Dermis blood vessel endothelial cell (primary cell): Measurements from ENCODE around the gene CCDC106. TPM values are rescaled to one million over a fixed set of nuclear protein-coding genes. Genes with fewer than 3 reads are reported as not detected.

Source experiments
- DNase-seq: peaks from one replicate; pipeline ENCODE4 v3.0.0; 2010
- total RNA-seq: library from RNA; depleted of rRNA; stranded (reverse); fragments of >200 nt; gene quantifications from 2 replicates; pipeline ENCODE4 v1.2.3, GENCODE V29; 2014

Gene CCDC106
- total RNA-seq, 1 donor from 2014 or later = 7.8 TPM

DNA sequence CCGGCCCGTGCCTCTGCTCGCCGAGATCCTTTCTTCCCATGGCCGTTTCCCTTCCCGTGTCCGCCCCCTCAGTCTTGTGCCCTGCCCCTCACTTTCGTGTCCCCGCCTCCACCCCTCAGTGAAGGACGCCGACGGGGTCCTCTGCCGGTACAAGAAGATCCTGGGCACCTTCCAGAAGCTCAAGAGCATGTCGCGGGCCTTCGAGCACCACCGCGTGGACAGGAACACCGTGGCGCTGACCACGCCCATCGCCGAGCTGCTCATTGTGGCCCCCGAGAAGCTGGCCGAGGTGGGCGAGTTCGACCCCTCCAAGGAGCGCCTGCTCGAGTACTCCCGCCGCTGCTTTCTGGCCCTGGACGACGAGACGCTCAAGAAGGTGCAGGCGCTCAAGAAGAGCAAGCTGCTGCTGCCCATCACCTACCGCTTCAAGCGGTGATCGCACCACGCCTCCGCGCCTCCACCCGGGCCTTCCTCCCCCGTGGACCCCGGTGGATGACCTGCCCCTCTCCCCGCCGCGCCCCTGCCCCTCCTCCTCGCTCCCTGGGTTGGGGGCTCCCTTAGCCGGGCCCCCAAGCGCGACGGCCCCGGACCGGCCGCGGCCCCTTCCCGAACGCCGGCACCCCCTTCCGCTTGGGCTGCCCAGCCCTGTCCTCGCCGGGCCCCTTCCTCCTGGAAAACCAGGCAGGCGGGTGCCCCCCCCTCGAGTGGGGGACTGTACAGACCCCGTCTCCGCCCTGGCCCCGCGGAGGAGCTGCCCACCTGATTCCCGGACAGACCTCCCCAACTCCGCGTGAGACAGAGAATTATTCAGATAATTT, 4.5 kb downstream of the CCDC106 start:
- DNase-seq = no peak

DNA sequence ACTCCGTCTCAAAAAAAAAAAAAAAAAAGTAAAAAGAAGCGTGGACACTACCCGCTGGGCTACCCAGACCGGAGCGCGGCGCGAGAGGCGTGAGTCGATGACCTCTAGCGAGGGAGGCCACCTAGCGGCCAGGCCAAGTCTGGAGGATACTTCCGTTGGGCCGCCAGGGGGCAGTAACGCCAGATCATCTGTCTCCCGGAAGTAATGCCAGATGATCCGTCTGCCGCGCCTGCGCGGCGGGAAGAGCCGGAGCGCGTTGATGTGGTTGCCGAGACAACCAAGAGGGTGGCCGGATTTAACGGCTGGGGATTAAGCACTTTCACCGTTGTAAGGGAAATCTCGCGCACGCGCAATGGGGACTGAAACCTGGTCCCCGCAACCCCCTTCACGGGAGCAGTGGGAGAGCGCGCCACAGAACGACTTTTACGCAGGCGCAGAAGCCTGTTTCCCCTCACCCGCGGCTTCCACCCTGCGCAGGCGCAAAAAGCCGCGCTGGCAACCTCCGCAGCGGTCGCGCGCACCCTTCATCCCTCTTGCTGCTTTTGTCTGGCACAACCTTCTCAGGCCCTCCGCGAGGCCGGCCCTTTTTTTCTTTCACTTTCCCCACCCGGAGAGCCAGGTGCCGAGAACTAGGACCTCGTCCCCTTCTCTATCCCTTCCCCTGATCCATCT, 5.8 kb downstream of the CCDC106 start:
- DNase-seq = peak; percentile 98

DNA sequence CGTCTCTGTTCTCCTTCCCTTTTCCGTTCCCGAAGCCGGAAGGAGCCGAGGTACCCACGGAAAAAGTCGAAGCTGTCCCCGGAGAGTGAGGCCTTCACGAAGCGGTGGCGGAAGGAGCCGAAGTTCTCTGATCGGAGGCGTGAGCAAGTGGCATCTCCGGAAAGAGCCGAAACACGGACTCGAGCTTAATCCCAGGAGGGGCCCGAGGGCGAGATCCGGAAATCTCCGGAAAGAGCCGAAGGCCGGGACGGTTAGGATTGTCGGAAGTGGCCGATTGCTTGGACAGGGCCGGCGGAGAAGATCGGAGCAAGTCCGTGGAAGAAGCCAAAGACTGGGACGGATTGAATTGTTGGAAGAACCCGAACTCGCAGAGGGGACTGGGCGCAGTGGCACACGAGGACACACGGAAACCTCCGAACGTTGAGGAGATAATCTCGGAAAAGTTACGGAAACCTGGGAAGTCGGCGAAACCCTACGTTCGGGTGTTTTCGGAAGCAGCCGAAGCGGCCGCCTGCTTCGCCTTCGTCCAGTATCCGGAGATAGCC, 6.4 kb downstream of the CCDC106 start:
- DNase-seq = peak; percentile 100

DNA sequence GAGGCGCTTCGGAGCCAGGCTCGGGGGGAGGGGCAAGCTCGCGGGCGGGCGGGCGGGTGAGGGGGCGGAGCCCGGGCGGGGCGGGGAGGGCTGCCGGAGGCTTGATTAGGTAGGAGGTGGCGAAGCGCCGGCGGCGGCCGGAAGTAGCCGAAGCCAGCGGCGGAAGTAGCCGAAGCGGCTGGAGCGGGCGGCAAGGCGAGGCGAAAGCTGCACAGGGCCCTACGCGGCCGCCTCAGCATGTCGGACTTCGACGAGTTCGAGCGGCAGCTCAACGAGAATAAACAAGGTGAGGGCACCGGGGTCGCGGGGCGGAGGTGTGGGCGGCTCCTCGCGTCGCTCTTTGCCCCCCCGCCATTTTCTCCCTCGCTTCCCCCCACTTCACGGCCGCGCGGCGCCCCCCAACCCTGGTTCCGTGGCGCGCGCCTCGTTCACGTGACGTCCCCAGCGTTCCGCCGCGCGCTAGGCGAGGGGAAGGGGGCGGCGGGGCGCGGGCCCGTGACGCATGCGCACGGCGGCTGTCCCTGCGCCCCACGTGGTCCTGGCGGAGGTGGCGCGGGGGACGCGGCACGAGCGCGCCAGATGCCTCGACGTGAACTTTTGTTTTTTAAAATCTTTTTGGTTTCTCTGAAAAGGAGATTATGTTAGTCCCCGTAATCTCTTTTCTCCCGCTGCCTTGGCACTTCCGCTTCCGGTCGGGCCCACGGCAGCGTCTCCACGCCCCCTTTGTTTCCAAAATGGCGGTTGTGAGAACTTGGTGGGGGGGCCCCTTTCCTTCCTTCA, 7.0 kb downstream of the CCDC106 start, which contains the start of gene U2AF2:
Gene U2AF2, plus strand, starts transcription at position 168 of the 780 bp plus-strand sequence. Its CDS starts 70 bp downstream, at position 238.
- DNase-seq = peak; percentile 95

DNA sequence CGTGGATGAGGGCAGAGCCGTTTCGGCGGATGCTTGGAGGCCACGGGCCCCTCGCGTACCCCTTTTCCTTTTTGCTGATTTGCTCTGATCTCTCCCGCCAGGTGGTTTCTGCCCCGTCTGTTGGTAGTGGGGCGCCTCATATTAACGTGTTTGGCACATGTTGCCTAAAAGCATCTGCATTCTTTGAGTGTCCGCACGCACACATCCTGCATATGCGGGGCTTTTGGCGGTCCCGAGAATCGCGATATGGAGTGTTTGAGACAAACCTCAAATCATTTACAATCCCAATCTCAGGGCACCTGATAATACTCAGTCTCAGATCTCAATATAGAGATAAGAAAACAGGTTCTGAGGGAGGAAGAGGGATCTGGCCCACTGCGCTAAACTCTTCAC, 7.6 kb downstream of the CCDC106 start:
- no peak for DNase-seq

DNA sequence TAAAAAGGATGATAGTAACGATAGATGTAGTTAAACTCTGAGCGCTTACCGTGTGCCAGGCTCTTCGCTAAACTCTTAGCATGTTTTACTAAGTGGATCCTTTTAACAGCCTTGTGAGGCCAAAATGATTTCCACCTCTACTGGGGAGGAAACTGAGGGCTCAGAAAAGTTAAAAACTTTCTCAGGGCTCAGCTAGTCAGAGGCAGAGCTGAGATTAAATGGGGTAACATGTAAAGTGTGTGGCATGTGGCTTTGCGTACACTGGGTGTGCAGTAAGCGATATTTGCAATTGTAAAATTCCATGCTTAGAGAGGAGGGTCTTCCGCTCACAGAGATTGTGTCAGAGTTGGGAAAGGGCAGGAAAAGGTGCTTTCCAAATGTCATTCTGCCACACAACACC, 8.5 kb downstream of the CCDC106 start:
- DNase-seq = no peak

DNA sequence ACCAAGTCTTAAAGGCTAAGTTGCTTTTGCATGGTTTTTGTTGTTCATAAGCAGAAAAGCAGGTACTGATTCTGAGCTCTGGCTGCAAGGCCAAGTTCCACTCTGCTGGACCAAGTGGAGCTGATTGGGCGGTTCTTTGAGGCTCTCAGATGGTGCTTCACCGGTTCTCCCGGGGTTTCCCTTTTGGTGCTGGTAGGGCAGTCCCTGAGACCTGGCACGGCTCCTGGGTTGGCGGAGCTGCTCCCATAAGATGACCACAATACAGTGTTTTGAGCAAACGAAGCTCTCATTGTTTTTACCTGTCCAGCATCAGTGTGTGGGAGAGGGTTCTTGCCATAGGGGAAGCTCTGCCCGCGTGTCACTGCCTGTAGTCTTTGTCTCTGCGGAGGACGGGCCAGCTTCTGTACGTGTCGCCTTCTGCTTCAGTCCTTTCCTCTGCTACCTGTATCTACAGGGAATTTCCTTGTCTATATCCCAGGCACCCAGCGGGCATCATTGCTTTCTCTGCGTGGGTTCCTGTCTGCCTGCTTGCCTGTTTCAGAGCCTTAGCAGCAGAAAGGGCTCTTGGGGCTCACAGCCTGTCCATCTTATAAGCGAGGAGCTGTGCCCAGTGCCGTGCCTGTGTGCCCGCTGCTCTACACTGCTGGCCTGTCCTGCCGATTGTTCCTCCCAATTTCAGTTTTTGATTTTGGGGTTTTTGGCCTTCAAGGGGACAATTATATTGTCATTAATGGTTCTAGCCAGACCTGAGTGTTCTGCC, 9.2 kb downstream of the CCDC106 start:
- DNase-seq = peak; percentile 37

DNA sequence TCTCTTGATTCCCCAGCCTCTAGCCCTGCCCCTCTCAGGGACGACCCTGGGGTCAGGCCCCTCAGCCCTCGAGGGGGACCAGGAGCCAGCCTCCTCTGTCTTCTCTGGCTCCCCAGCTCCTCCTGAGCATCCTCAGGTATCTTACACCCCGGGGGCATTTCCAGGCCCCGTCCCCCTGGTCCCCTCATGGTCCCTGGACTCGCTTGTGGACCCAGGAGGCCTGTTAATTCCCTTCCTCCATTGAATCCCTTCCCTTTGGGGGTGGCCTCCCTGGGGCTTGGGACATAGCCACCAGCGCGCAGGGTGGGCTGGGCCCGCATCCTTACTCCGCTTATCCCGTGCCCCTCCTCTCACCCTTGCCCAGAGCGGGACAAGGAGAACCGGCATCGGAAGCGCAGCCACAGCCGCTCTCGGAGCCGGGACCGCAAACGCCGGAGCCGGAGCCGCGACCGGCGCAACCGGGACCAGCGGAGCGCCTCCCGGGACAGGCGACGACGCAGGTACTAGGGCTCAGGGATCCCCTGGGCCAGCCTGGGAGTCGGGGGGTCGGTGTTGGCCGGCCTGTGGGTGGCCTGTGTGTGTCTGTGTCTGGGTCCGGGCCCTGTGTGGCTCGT, 10.9 kb downstream of the CCDC106 start:
- DNase-seq = no peak

DNA sequence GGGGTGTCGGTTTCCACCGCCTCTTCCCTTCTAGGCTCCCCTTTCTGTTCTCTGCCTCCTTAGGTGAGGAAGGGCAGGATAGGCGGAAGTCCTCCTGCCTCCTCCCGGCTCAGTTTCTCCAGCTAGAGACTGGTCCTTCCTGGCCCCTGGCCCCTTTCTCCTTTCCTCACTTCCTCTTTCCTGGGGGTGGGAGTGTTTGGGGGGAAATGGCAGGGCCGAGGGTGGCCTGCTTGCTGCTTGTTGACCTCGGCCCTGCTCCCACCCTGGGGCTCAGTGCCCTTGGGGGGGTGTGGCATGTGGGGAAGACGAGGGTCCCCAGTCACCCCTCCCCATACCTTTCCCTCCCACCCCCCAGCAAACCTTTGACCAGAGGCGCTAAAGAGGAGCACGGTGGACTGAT, 11.8 kb downstream of the CCDC106 start:
- DNase-seq = no peak

DNA sequence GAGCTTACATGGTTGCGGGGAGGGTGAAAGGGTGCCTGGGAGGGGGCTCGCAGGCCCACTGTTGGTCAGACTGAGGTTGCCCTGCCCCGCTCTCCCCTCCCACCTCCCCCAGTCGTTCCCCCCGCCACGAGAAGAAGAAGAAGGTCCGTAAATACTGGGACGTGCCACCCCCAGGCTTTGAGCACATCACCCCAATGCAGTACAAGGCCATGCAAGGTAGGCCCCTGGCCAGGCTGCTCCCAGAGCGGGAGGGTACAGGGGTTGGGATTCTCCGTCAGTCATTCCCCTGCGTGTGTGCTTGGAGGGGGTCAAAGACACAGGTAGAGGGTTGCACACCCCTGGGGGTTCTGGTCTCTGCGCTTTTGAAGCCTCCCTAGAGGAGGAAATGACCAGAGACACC, 12.4 kb downstream of the CCDC106 start:
- DNase-seq = no peak

DNA sequence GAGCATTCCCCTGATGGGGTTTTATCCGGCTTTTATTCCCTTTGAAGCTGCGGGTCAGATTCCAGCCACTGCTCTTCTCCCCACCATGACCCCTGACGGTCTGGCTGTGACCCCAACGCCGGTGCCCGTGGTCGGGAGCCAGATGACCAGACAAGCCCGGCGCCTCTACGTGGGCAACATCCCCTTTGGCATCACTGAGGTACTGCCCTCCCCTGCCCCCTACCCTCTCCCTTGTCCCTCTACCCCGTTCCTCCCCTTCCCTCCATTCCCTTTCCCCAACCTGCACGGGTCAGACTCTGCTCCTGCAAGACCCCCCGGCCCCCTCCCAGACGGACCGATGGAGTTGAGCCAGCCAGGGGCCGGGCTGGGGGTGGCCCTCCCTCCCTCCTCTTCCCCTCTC, 13.0 kb downstream of the CCDC106 start:
- DNase-seq = no peak

DNA sequence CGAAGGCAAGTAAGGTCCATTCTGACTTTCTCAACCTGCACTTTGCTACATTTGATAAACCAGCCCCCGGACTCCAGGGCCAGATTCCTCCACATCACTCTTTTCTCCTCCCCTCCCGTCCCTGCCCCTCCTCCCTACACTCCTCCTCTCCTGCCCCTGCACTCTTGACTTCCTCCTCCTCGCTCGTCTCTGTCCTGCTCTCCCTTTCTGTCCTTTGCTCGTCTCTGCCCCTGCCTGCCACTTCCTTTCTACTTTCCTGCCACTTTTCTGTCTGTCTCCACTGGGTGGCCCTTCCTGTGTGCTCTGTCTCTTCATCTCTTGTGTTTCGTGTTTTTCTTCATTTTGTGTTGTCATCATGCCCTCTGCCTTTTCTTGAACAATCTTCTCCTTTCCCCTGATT, 13.8 kb downstream of the CCDC106 start:
- no peak for DNase-seq

DNA sequence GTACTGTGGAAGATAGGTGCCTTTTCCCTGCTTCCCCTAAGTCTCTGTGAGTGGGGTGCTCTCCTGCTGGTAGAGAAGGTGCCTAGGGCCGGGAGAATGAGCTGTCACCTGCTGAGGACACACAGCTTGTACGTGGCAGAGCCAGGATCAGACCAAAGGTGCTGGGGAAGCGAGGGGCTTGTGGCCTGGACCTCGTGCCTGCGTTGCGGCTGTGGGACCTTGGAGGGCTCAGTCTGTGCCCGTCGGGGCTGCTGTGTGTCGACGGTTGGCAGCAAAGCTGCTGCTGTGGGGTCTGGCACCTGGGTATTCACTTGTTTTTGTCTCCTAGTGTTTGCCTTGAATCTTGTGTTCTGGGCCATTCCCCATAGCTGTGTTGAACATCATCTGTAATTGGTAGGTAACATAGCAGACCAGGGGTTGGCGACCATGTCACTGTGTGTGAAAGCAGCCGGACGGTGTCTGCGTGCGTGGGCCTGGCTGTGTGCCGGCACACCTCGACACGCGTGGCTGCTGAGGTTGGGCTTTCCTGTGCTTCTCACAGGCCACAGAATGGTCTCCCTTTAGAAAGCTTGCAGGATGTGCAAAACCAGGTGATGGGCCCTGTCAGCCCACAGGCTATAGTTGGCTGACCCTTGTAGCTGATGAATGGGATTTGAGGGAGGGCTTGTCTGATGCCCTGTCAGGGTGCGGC, 16.0 kb downstream of the CCDC106 start:
- DNase-seq = no peak

DNA sequence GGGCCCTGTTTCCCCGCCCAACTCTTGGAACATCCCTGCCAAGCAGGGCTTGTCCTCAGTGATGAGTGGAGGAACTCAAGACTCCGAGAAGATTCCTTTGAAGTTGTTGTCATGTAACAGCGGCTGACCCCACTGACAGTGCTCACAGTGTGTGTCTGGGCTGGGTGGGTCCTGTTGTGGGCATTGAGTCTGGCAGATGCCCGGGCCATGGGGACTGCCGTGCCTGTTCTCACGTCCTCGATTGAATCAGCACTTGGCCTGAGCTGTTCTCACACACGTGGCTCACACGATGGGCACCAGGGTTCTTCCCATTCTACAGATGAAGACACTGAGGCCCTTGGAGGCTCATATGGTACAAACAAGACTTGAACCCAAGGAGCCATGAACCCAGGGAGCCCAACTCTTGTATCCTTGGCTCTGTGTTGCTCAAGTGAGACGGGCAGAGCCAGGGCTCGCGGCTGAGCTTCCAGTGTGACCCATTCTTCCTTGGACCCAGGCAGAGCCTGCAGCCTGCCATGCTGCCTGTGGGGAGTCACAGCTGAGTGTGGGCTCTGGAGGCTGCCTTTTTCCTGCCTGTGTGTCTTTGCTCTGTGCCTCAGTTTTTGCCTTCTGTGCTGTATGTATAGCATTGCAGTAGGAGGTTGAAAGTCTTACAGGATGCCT, 18.5 kb downstream of the CCDC106 start:
- DNase-seq = no peak

DNA sequence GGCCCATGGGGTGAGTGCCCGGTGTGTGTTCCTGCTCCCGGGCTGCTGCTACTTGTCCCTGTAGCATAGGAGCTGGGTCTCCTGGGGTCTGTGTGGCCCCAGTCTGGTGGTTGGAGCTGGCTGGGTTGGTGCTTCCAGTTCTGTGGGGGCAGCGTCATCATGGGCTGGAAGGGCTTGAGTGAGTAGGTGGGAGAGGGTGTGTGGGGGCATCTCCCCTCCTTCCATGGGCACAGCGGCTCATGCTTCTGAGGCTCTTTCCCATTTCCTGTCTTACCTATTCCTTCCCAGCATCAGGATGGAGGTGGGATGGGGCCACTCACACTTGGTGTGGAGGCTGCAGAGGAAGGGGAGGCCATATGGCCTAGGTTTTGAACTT, 19.0 kb downstream of the CCDC106 start:
- DNase-seq = no peak

DNA sequence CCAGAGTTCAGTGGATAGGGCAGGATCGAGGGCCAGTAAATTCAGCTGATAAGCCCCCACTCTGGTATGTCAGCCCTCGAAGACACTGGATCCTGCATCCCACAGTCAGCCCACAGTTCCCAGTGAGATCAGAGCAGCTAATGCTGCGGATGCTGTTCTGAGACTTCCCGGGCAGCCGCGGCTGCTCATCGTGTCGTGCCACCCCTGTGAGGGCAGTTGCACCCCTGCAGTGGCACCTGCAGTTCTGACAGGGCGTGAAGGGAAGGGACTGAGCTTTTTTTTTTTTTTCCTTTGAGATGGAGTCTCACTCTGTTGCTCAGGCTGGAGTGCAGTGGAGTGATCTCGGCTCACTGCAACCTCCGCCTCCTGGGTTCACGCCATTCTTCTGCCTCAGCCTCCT, 19.5 kb downstream of the CCDC106 start:
- DNase-seq = no peak

DNA sequence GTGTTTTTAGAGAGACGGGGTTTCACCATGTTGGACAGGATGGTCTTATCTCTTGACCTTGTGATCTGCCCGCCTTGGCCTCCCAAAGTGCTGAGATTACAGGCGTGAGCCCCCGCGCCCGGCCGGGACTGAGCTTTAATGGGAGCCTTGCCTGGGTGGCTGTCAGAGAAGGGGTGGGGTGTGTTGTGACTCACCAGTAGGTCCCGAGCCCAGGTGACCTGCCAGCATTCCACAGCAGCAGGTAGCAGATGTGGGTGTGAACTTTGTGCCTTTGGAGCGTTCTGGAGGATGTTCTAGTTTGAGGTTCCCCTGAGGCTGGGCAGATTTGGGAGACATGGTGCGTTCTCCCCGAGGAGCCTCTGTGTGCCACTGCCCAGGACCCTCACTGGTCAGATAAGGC, 19.9 kb downstream of the CCDC106 start:
- DNase-seq = no peak

DNA sequence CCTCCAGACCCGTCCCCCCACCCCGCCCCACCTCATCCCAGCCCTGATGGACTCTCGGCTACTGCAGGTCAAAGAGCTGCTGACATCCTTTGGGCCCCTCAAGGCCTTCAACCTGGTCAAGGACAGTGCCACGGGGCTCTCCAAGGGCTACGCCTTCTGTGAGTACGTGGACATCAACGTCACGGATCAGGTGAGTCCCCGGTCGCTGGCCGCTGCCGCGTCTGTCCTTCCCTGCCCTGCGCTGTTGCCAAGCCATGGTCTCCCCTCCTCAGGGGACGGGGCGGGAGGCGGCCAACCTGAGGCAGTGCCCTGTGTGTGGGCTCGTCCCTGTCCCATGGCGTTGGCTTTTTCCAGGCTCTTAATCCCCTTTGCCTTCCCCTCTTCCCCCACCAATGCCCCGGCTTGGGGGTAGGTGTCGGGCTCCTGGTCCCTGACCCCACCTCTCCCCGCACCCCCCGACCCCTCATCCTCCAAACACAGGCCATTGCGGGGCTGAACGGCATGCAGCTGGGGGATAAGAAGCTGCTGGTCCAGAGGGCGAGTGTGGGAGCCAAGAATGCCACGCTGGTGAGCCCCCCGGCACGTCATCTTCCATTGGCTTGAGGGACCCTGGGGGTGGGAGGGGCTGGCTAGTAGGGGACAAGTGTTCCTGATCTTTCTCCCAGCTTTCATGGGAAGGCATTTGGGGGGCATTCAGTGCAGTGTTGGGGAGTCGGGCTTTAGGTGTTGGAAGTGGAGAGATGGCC, 20.8 kb downstream of the CCDC106 start:
- DNase-seq = no peak

DNA sequence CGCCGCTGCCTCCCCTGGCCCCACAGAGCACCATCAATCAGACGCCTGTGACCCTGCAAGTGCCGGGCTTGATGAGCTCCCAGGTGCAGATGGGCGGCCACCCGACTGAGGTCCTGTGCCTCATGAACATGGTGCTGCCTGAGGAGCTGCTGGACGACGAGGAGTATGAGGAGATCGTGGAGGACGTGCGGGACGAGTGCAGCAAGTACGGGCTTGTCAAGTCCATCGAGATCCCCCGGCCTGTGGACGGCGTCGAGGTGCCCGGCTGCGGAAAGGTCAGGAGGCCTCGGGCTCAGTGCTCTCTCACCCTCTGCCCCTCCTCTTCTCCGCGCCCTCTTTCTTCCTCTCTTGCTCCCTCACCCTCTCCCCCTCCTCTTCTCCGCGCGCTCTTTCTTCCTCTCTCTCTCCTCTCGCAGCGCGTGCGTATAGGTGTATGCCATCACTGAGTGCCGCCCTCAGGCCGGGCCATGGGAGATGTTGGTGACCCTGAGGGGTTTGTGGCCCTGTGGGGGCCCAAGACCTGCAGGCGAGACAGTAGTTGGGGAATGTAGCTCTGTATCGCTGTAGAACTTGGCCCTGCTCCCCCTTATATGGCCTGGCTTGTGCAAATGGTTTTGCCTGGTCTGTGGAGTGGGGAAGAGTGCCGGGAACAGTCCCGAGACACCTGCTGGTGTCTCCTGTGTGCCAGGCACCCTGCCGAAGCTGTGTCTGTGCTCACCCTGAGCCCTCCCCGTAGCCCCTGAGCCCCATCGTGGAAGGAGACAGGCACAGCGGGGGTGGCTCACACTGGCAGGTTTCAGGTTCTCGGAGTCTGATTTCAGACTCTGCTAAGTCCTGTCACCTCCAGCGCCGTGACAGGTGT, 21.6 kb downstream of the CCDC106 start:
- no peak for DNase-seq
